HFFc6 (cell line): Measurements from ENCODE around the gene GIGYF1. TPM values are rescaled to one million over a fixed set of nuclear protein-coding genes. Genes with fewer than 3 reads are reported as not detected.

Experiments
- DNase-seq: peaks from one replicate; pipeline ENCODE4 v3.0.0-alpha.2; 2018
- H3K27ac Mint-ChIP-seq: 2 replicates; pipeline ENCODE4 v1.8.0; 2020; ENCODE audit warnings: mild to moderate bottlenecking, mixed read lengths
- H3K27me3 Mint-ChIP-seq: 2 replicates; pipeline ENCODE4 v1.8.0; 2021; ENCODE audit warnings: mild to moderate bottlenecking, moderate library complexity, mixed read lengths; ENCODE audit not compliant: insufficient read depth
- H3K36me3 Mint-ChIP-seq: 2 replicates; pipeline ENCODE4 v1.8.0; 2021; ENCODE audit warnings: low read depth, mixed read lengths
- H3K4me1 Mint-ChIP-seq: 2 replicates; pipeline ENCODE4 v1.8.0; 2020; ENCODE audit warnings: low read depth, mixed read lengths
- H3K4me3 Mint-ChIP-seq: 2 replicates; pipeline ENCODE4 v1.8.0; 2020; ENCODE audit warnings: mild to moderate bottlenecking, moderate library complexity, mixed read lengths
- H3K9me3 Mint-ChIP-seq: 2 replicates; pipeline ENCODE4 v1.8.0; 2020; ENCODE audit warnings: mild to moderate bottlenecking, mixed read lengths
- CTCF ChIP-seq: fragments of 200-600 bp; sonication (generic); IDR thresholded peaks from 2 replicates; pipeline ENCODE4 v1.5.0; 2021; ENCODE audit warnings: antibody characterized with exemption, mild to moderate bottlenecking
- long read RNA-seq: library from polyadenylated mRNA; unstranded; transcript quantifications from one replicate; pipeline ENCODE4 v2.0.0, GENCODE V29; 2019
- total RNA-seq, 6 experiments: library from RNA; stranded (reverse); fragmentation: NEBNext Ultra II Directional; extraction: Animal tissue kit (Norgen Biotek cat#: 25700); gene quantifications; 2 replicates in 1 of 6; 3 replicates in 5 of 6; pipeline ENCODE4 v1.2.3, GENCODE V29; 2021

GIGYF1 gene
- total RNA-seq = 10 to 100 TPM; 17.7 to 21.8 (median 19.2) TPM
- long read RNA-seq, partial matches to known transcripts = 10 of 10 reads
- long read RNA-seq, other reads (novel, unspliced or antisense) = 0 of 10 reads

GRCh38 chr7:100694098-100694745 is at the start of gene GIGYF1:
Gene GIGYF1 (minus strand): TSS chr7:100694250. CDS start chr7:100688238, 6,012 bp downstream.
- Mint-ChIP-seq H3K4me1 (peaks cover 20% of the 10 kb centered on the region), H3K36me3 (peaks cover 4% of the 10 kb centered on the region; the same call in 1 of the 2 replicates), H3K4me3 (peak within 1 kb of the TSS; percentile 95), H3K27ac (peak within 1 kb of the TSS; percentile 81), H3K27me3 (no peaks in the 10 kb centered on the region; the same call in 1 of the 2 replicates), H3K9me3 (no peaks in the 10 kb centered on the region)
- DNase-seq = peak; percentile 33
- no peak for TF ChIP-seq CTCF

GRCh38 chr7:100739934-100740333 is 45.9 kb upstream of the GIGYF1 start:
- no peak overlapping the region for H3K4me3 Mint-ChIP-seq
- H3K36me3 Mint-ChIP-seq = no peaks in the 10 kb centered on the region
- no peak for TF ChIP-seq CTCF
- no peak overlapping the region for H3K27ac Mint-ChIP-seq
- H3K9me3 Mint-ChIP-seq = no peaks in the 10 kb centered on the region
- H3K4me1 Mint-ChIP-seq = peaks cover under 1% of the 10 kb centered on the region; the same call in 1 of the 2 replicates
- DNase-seq = no peak
- peaks cover 7% of the 10 kb centered on the region for H3K27me3 Mint-ChIP-seq

GRCh38 chr7:100736671-100737070 is 42.6 kb upstream of the GIGYF1 start:
- no peaks in the 10 kb centered on the region for H3K9me3 Mint-ChIP-seq
- no peak for TF ChIP-seq CTCF
- H3K4me3 Mint-ChIP-seq = no peak overlapping the region
- no peak for DNase-seq
- no peak overlapping the region for H3K27ac Mint-ChIP-seq
- no peaks in the 10 kb centered on the region for H3K4me1 Mint-ChIP-seq
- H3K36me3 Mint-ChIP-seq = no peaks in the 10 kb centered on the region
- peaks cover 7% of the 10 kb centered on the region for H3K27me3 Mint-ChIP-seq

- H3K4me3 Mint-ChIP-seq = no peak overlapping the region
- no peaks in the 10 kb centered on the region for H3K4me1 Mint-ChIP-seq
- H3K27ac Mint-ChIP-seq = no peak overlapping the region
- H3K9me3 Mint-ChIP-seq = no peaks in the 10 kb centered on the region
- peaks cover 7% of the 10 kb centered on the region for H3K27me3 Mint-ChIP-seq
- no peaks in the 10 kb centered on the region for H3K36me3 Mint-ChIP-seq
- DNase-seq = no peak
- no peak for TF ChIP-seq CTCF
These were observed 41.7 kb upstream of the GIGYF1 start for GRCh38 chr7:100735730-100736129.

GRCh38 chr7:100731937-100732636 is 38.0 kb upstream of the GIGYF1 start:
- peaks cover 7% of the 10 kb centered on the region for H3K4me1 Mint-ChIP-seq
- H3K4me3 Mint-ChIP-seq = no peak overlapping the region
- no peaks in the 10 kb centered on the region for H3K9me3 Mint-ChIP-seq
- TF ChIP-seq CTCF = no peak
- H3K27ac Mint-ChIP-seq = no peak overlapping the region
- DNase-seq = no peak
- no peaks in the 10 kb centered on the region for H3K36me3 Mint-ChIP-seq
- H3K27me3 Mint-ChIP-seq = peaks cover 10% of the 10 kb centered on the region
